Hindlimb muscle (tissue), 1 donor: ENCODE measurements around the gene LRRC19. TPM values are rescaled to one million over a fixed set of nuclear protein-coding genes. Genes with fewer than 3 reads are reported as not detected.

Source experiments
- DNase-seq: peaks from one replicate; pipeline ENCODE4 v3.0.0-alpha.2; 2013
- polyA plus RNA-seq: library from polyadenylated mRNA; unstranded; fragments of 120-200 nt; gene quantifications from one replicate; pipeline ENCODE4 v1.2.1, GENCODE V29; 2013; ENCODE audit not compliant: insufficient read length

Gene LRRC19
- 0.13 TPM for polyA plus RNA-seq

GRCh38 chr9:27005491-27005890 is at the start of gene LRRC19:
Gene LRRC19 (minus strand): TSS chr9:27005672. CDS start chr9:26999694, 5,978 bp downstream.
- no peak for DNase-seq

- DNase-seq, result no peak
These were observed 49.4 kb upstream of the LRRC19 start for GRCh38 chr9:27054841-27055240.

- DNase-seq, result no peak
These were observed 48.7 kb upstream of the LRRC19 start for GRCh38 chr9:27054125-27054524.

GRCh38 chr9:27053369-27054022 is 48.0 kb upstream of the LRRC19 start:
- DNase-seq, result no peak

- no peak for DNase-seq
These were observed 41.7 kb upstream of the LRRC19 start for GRCh38 chr9:27047136-27047535.

- no peak for DNase-seq
These were observed 37.7 kb upstream of the LRRC19 start for GRCh38 chr9:27043176-27043575.

- DNase-seq, result no peak
These were observed 37.0 kb upstream of the LRRC19 start for GRCh38 chr9:27042476-27042875.

- DNase-seq, result no peak
These were observed 36.3 kb upstream of the LRRC19 start for GRCh38 chr9:27041746-27042145.

GRCh38 chr9:27037499-27037898 is 32.0 kb upstream of the LRRC19 start:
- DNase-seq, result no peak

GRCh38 chr9:27033815-27034403 is 28.4 kb upstream of the LRRC19 start:
- peak; percentile 52 for DNase-seq

GRCh38 chr9:27029186-27029585 is 23.7 kb upstream of the LRRC19 start:
- no peak for DNase-seq

- DNase-seq, result no peak
These were observed 17.4 kb upstream of the LRRC19 start for GRCh38 chr9:27022920-27023319.

GRCh38 chr9:27019589-27019988 is 14.1 kb upstream of the LRRC19 start:
- no peak for DNase-seq

- DNase-seq, result no peak
These were observed 1.9 kb downstream of the LRRC19 start for GRCh38 chr9:27003426-27004077.

- no peak for DNase-seq
These were observed 9.7 kb downstream of the LRRC19 start for GRCh38 chr9:26995810-26996209.

- DNase-seq, result no peak
These were observed 22.1 kb downstream of the LRRC19 start for GRCh38 chr9:26983340-26983739.

GRCh38 chr9:26975728-26976707 is 29.5 kb downstream of the LRRC19 start:
- peak; percentile 24 for DNase-seq

GRCh38 chr9:26974927-26975326 is 30.5 kb downstream of the LRRC19 start:
- DNase-seq, result no peak

GRCh38 chr9:26973989-26974388 is 31.5 kb downstream of the LRRC19 start:
- DNase-seq, result no peak

GRCh38 chr9:26971721-26972120 is 33.8 kb downstream of the LRRC19 start:
- no peak for DNase-seq

GRCh38 chr9:26956860-26957233 is 48.6 kb downstream of the LRRC19 start:
- no peak for DNase-seq

- DNase-seq, result peak; percentile 98
These were observed 49.3 kb downstream of the LRRC19 start, which contains the start of gene IFT74 for GRCh38 chr9:26955921-26956859. Gene IFT74 (plus strand): TSS chr9:26956412. CDS start chr9:26961968, 5,556 bp downstream.
